ENCODE data around the gene ONECUT1.
"Not testable (repeated sequence)": the region's sequence is repeated elsewhere in the genome, so short reads cannot be mapped to it uniquely, and the experiment has no call there.

The ONECUT1 gene

DNA sequence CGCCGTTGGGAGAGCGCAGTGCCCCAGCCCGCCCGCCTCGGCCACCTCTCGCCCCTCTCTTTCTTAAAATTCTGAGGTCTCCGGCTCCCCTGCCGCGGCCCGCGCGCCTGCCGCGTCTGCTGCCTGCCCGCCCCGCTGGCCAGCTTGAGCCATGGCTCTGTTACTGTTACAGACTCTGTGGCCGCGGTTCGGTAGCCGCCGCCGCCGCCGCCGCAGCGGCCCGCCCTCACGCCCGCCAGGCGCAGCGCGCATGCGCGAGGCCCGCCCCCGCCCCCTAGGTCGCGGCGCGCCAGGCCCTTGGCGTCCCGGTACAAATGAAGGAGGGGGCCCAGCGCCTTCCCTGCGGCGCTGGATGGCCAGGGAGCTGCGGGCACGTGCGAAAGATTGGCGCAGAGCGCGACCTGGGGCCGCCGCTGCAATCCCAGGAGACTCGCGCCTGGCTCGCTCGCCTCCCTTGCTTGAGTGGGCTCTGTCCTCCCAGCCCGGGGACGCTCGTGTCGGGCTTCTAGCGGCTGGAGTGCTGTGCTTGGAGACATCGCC lies at the start of gene ONECUT1:
ONECUT1 (minus strand) TSS at position 168 of the 540 bp plus-strand sequence. CDS start 452 bp downstream, outside the sequence.
- peak in 1 of 2 donors; percentile 51 for DNase-seq (ENCODE audit: low read depth in 2 of 2)

GRCh38 chr15:52834379-52834778 lies 44.2 kb upstream of the ONECUT1 start:
- DNase-seq (ENCODE audit: low read depth in 2 of 2): no peak

DNA sequence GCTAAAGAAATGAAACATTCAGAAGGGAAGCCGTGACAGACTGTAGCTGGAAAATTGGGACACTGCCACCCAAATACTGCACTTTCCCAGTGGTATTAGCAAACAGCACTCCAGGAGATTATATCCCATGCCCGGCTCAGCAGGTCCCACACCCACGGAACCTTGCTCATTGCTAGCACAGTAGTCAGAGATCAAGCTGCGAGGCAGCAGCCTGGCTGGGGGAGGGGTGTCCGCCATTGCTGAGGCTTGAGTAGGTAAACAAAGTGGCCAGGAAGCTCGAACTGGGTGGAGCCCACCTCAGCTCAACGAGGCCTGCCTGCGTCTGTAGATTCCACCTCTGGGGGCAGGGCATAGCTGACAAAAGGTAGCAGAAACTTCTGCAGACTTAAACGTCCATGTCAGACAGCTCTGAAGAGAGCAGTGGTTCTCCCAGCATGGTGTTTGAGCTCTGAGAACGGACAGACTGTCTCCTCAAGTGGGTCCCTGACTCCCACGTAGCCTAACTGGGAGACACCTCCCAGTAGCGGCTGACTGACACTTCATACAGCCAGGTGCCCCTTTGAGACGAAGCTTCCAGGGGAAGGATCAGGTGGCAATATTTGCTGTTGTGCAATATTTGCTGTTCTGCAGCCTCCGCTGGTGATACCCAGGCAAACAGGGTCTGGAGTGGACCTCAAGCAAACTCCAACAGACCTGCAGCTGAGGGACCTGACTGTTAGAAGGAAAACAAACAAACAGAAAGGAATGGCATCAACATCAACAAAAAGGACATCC lies 34.2 kb upstream of the ONECUT1 start:
- DNase-seq (ENCODE audit: low read depth in 2 of 2): not testable (repeated sequence)

DNA sequence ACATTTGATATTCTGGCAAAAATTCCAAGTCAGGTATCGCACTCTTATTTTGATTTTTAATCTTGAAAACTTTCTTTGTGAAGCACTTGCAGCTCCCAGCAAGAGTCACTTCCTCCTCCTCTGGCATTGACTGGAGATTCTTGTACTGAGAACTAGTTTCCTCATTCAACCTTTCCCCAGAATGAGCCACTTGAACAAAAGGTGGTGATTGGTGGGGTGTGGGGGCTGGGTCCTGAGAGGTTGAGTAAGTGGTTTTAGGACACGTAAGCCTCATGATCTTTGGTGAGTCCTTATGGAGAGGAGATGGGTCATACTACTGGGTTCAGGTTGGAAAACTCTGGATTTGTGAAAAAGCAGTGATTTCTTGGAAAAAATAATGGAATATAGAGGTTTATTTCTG lies 32.3 kb upstream of the ONECUT1 start:
- DNase-seq (ENCODE audit: low read depth in 2 of 2): no peak

DNA sequence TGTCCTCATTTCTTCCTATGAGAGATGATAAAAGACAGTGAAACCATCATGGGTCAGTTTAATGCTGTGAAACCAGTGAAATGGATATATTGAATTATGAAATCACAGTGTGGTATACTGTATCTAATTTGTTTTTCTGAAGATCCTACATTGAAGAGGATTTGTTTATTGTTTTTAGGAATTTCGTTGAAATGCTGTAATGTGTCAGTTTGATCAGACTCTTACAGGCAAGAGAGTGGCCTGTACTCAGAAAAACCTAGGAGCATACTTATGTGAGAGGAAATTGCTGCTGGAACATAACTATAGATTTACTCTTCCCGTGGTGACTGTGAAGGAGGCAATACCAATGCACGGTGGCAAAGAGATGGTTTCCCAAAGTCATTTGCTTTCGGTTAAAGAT lies 29.1 kb upstream of the ONECUT1 start:
- DNase-seq (ENCODE audit: low read depth in 2 of 2): no peak

- not testable (repeated sequence) for DNase-seq (ENCODE audit: low read depth in 2 of 2)
Observed at GRCh38 chr15:52815899-52816298, 25.8 kb upstream of the ONECUT1 start.

GRCh38 chr15:52808996-52809395 lies 18.9 kb upstream of the ONECUT1 start:
- no peak for DNase-seq (ENCODE audit: low read depth in 2 of 2)

- DNase-seq (ENCODE audit: low read depth in 2 of 2): no peak
Observed at GRCh38 chr15:52808441-52808840, 18.3 kb upstream of the ONECUT1 start.

DNA sequence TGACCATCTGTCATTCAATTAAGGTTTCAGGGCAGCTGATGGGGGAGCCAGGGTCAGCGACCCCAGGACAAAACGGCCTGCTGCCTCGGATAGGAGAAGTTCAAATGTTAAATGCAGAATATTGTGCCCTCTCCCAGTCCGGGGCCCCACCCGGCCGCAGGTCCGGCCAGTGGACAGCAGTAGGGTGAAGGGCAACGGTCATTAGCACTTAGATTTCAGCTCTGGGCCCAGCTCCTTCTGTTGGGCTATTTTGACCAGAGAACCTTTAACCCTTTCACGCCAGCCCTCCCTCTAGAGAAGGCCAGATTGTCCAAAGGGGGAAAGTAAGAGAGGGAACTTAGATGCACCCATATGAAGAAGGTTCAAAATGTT lies 16.1 kb upstream of the ONECUT1 start:
- no peak for DNase-seq (ENCODE audit: low read depth in 2 of 2)

DNA sequence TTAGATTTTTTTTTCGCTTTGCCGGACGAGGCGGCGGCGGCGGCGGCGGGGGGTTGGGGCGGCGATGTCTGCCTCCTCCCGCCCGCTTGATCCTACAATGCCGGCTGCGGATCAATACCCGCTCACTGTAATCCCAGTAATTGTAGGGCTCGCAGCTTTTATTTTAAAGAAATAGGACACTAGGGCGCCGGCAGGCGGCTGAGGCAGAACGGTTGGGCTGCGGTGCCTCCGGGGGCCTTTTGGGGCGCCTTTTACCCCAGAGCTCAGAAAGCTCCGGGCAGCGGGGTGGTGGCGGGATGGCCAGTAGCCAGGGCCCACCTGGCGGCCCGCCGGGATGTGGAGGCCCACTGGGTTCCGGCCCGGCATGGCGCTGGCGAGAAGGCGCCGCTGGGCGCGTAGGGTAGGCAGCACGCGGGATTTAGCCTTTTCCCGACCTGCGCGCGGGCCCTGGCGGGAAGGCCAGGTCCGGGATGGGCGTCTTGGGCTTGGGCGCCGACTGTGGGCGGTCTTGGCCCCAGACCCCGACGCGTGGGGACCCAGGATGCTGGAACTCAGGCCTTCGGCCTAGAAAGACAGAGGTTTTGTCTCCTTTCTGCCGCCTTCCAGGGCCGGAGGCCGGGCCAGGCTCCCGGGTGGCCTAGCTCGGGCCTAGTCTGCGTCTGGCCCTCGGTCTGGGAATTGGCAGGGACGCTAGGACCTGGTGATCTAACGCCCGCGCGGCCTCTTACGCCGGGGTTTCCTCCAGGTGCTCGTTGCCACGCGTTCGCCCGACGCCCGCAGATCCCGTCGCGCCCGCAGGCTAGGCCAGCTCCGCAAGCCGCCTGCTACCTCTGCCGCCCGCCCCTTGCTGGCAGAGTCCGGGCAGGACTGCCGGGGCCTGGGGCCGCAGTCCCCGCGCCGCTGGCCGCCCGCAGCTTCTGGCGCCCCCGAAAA lies 15.5 kb upstream of the ONECUT1 start:
- no peak for DNase-seq (ENCODE audit: low read depth in 2 of 2)

- DNase-seq (ENCODE audit: low read depth in 2 of 2): no peak
Observed at GRCh38 chr15:52804526-52805081, 14.5 kb upstream of the ONECUT1 start.

DNA sequence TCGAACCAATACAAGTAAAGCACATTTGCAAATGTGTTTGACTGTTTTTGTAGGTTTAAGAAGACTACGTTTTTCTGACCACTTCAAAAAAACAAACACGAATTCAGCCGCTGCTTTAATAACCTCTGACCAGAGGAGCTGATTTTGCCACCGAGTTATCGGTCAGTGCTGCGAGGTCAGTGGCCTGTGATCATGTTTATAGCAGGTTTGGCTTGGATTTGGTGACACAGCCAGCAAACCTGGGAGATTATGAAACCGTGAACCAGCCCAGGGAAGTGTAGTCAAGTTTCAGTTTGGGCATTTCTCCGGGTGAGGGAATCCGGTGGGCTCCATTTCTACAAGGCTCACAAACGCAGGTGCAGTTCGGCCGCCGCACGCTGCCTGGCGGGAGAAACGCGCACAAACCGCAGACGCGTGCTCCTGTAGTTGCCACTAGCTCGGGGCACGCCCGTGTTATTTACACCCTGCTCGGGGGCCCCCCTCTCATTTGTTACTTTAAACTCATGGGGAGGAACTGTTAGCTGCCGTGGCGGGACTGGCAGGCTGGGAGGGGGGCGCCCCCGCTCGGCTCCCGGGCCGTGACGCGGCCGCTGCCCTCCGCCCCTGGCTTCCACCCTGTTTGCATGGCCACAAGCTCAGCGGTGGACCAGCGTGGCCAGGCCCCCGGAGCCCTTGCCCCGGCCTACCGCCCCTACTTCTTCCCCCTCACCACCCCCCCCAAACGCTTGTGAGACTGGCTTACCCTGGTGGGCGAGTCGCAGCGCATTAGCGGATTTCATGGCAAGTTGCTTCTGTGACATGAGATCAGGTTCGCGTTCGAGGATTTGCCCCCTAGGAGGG lies 13.6 kb upstream of the ONECUT1 start:
- DNase-seq (ENCODE audit: low read depth in 2 of 2): no peak

- no peak for DNase-seq (ENCODE audit: low read depth in 2 of 2)
Observed at GRCh38 chr15:52803108-52803466, 13.0 kb upstream of the ONECUT1 start.

DNA sequence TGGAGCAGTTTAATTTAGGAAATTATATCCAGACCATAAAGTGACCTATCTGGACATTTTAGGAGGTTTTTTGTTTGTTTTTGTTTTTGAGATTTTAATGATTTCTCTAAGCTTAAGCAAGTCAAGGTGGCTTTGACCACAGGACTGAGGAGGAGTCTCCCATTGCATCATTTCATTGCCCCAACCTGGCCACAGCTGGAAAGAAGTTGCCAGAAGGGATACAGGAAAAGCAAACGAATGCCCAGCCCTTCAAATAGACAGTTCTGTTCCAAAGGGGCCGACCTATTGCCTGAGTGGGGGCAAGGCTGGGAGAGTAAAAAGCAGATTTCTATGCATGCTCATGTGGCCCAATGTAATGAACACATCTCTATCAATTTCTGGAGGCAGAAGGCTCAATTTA lies 12.0 kb upstream of the ONECUT1 start:
- DNase-seq (ENCODE audit: low read depth in 2 of 2): no peak

GRCh38 chr15:52801748-52802085 lies 11.6 kb upstream of the ONECUT1 start:
- no peak for DNase-seq (ENCODE audit: low read depth in 2 of 2)

DNA sequence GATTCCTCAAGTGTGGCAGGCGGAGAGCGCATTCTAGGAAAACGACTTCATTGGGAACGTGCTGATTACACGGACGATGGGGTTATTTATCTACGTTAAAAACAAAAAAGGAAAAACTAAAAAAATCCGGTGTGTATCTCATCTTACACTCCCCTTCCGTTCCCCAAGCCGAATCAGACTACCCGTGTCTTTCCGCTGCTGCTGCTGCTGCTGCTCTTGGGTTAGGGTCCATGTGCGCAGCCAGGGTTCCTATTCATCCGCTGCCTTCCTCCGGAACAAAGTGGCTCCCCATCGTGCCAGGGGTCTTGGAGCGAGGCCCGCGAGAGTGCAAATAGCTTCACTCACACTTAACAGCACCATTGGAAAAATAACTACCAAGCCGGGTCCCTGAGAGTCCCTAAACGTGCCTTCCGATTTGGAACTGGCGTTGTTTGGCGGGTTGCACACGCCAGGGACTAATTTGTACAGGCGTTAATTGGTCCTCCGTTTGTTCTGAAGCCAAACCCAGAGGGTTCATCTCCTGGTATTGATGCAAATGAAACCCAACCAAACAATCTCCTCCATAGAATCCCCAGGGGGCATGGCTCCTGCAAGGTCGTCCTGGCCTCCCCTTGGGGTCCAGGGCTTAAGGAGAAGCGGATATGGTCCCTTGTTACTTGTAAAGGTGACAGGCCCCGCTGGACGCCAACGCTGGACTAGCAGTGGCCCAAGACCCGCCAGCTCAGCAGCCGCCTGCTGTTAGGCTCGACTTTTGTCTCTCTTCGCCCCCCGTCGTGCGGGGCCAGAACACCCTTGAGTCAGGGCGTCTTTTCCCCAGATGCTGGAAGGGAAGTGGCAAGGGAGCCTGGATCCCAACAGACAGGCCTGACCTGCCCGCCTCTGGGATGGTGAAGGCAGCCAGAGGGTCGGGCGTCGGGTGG lies 11.0 kb upstream of the ONECUT1 start:
- DNase-seq (ENCODE audit: low read depth in 2 of 2): no peak

DNA sequence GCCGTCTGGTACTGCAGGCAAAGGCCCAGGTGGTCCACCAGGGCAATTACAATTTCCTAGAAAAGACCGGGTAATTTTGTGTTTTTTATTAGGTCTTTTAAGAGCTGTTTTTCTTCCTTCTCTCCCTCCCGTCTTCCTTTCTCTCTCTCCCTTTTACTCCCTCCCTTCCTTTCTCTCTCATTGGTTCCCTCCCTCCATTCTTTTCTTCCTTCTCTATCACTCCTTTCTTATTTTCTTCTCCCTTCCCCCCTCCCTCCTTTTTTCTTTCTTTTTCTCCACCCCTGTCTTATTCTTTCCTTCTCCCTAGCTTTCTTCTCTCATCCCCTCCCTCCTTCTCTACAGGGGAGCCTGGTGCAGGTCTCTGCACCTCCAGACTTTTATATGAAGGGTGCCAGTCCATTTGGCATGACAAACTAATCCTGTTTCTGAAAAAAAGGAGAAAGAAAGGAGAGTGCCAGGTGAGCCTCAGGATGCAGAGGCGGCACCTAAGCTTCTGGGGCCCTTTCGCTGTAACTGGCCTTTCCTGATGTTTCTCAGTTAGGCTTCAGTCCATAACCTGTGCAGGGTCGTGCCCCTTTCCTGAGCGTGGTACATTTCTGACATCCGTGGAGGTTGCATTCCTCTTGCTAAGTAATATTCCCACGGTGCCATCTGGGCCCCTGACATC lies 9.1 kb upstream of the ONECUT1 start:
- DNase-seq (ENCODE audit: low read depth in 2 of 2): no peak

DNA sequence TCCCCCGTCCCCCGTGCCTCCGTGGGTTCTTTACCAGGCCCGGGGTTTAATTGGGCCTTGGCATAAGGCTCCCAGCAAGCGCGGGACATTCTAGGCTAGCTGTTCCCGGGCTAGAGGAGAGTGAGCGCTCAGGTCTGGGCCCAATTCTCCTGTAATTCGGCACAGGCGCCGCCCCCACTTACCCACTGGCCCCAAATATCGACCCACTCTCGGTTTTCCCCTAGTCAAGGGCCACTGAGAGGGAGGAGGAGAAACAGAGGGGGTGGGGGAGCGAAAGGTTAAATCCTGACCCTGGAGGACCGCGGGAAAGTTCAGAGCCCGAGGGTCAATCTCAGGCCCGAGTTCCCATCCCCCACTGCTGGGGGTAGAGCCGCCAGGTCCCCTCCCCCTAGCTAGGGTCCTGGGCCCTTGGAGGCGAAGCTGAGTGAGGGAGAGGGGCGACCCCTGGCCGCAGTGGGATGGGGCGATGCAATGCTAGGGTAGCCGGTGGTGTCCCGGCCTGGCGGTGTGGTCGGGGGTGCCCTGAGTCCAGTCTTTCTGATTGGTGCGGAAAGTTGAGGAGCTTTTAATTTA lies 8.5 kb upstream of the ONECUT1 start:
- no peak for DNase-seq (ENCODE audit: low read depth in 2 of 2)
